HG03460 (cell line): Measurements from ENCODE around the gene PIK3CG.
A peak's percentile ranks its signal among the peaks of the same experiment; 100 is the strongest.
"Not testable (repeated sequence)": the region's sequence is repeated elsewhere in the genome, so short reads cannot be mapped to it uniquely, and the experiment has no call there.

ENCODE experiments used
- ATAC-seq: cut with Tn5 transposase; IDR thresholded peaks from one replicate; pipeline ENCODE4 v1.9.1; 2021; ENCODE audit not compliant: unreplicated experiment

The PIK3CG gene

GRCh38 chr7:106865130-106866041 lies at the start of gene PIK3CG:
PIK3CG (plus strand) TSS chr7:106865282; CDS start chr7:106867562, 2,280 bp downstream.
- peak; percentile 69 for ATAC-seq

GRCh38 chr7:106817098-106817497 lies 48.0 kb upstream of the PIK3CG start:
- no peak for ATAC-seq

GRCh38 chr7:106818736-106819135 lies 46.3 kb upstream of the PIK3CG start:
- no peak for ATAC-seq

GRCh38 chr7:106819546-106819945 lies 45.5 kb upstream of the PIK3CG start:
- ATAC-seq, result no peak

DNA sequence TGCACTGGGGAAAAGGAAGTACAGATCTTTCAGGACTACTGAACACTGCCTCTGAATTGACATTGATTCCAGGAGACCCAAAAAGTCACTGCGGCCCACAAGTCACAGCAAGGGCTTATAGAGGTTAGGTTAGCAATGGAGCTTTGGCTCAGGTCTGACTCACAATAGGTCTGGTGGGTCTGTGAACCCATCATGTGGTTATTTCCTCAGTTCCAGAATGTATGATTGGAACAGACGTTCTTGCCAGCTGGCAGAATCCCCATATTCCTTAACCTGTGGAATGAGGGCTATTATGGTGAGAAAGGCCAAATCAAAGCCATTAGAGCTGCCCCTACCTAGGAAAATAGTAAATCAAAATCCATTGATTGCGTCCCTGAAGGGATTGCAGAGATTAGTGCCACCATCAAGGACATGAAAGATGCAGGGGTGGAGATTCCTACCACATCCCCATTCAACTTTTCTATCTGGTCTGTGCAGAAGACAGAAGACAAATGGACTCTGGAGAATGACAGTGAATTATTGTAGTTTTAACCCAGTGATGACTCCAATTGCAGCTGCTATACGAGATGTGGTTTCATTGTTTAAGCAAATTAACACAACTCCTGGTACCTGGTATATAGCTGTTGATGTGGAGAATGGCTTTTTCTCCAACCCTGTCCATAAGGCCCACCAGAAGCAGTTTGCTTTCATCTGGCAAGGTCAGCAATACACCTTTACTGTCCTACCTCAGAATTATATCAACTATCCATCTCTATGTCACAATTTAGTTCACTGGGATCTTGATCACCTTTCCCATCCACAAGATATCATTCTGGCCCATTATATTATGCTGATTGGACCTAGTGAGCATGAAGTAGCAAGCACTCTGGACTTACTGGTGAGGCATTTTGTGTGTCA lies 44.5 kb upstream of the PIK3CG start:
- no peak for ATAC-seq

DNA sequence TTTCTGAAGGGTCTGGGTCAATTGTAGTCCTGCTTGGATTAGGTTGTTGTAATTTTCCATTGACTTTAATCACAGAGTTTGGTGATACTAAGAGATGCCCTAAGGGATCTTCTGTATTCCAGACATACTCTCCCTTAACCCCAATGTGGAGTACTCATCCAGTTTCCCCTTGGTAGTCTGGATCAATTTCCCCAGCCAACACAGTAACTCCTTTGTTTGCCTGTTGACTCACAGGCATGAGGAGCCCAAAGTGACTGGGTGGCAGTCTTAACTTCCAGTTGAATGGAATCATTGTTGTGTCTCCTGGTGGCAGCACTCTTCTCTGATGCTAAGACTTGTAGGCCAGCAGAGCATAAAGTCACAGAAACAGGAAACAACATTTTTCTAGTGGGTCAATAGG lies 41.5 kb upstream of the PIK3CG start:
- no peak for ATAC-seq

GRCh38 chr7:106824458-106824857 lies 40.6 kb upstream of the PIK3CG start:
- no peak for ATAC-seq

GRCh38 chr7:106827626-106828025 lies 37.5 kb upstream of the PIK3CG start:
- no peak for ATAC-seq

GRCh38 chr7:106829496-106829895 lies 35.6 kb upstream of the PIK3CG start:
- ATAC-seq, result no peak

GRCh38 chr7:106830896-106831295 lies 34.2 kb upstream of the PIK3CG start:
- ATAC-seq, result not testable (repeated sequence)

- ATAC-seq, result no peak
Observed at GRCh38 chr7:106836816-106837215, 28.3 kb upstream of the PIK3CG start.

GRCh38 chr7:106839511-106839910 lies 25.6 kb upstream of the PIK3CG start:
- no peak for ATAC-seq

- no peak for ATAC-seq
Observed at GRCh38 chr7:106840342-106840741, 24.7 kb upstream of the PIK3CG start.

DNA sequence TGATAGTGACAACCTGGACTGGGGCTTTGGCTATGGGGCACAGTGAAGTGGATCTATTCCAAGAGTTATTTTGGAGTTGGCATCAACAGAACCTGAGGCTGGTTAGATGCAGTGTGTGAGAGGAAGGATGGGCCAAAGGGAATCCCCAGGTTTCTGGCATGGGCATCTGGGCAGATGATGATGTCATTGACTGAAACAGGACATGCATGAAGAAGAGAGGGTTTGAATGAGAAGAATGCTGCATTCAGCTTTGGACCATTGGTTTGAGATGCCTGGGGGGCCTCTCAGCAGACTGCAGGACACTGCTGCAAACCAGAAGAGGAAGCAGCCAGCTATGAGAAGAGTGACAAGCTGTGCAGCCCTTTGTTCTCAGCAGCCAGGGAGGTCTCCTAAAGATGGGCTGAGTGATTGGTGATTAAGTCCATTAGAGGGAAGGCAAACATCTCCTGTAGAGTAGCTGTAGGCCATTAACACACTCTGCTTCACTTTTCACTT lies 23.1 kb upstream of the PIK3CG start:
- ATAC-seq, result no peak

GRCh38 chr7:106844279-106844997 lies 20.6 kb upstream of the PIK3CG start:
- ATAC-seq, result no peak

- no peak for ATAC-seq
Observed at GRCh38 chr7:106848049-106848448, 17.0 kb upstream of the PIK3CG start.

DNA sequence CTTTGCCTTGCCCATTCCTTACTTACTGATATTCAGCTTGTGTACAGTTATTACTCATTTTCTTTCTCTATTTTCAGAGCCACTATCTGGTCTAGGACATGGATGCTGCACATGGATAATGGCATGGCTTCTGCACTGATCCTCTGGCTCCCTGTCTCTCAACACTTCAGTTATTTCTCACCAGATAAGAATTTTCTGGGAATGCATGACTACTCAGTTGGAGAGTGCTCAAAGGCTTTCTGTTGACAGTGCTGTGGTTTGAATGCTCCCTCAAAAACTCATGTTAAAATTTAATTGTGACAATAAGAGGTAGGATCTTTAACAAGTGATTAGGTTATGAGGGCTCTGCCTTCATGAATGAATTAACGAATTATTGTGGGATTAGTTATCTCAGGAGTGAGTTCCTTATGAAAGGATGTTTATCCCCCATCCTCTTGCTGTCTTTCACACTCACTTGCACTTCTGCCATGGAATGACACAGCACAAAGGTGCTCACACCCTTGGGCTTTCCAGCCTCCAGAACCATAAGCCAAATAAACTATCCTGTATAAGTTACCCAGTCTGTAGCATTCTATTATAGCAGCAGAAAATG lies 16.1 kb upstream of the PIK3CG start:
- no peak for ATAC-seq

DNA sequence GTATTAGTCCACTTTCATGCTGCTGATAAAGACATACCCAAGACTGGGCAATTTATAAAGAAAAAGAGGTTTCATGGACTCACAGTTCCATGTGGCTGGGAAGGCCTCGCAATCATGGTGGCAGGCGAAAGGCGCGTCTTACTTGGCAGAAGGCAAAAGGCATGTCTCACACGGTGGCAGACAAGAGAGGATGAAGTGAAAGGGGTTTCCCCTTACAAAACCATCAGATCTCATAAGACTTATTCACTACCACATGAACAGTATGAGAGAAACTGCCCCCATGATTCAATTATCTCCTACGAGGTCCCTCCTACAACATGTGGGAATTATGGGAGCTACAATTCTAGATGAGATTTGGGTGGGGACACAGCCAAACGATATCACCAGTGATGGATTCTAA lies 13.4 kb upstream of the PIK3CG start:
- not testable (repeated sequence) for ATAC-seq

GRCh38 chr7:106853250-106853908 lies 11.7 kb upstream of the PIK3CG start:
- no peak for ATAC-seq

- no peak for ATAC-seq
Observed at GRCh38 chr7:106855540-106856132, 9.4 kb upstream of the PIK3CG start.
